Thymus (tissue), 11 donors: ENCODE results near the gene ADGRG1. TPM values are rescaled to one million over a fixed set of nuclear protein-coding genes. Genes with fewer than 3 reads are reported as not detected.
"Not testable (repeated sequence)": the region's sequence is repeated elsewhere in the genome, so short reads cannot be mapped to it uniquely, and the experiment has no call there.

Experiments
- DNase-seq, 9 donors: peaks; one replicate each; pipeline ENCODE4 v3.0.0-alpha.2; 2013; ENCODE audit warnings: low spot score in 9 of 9, low read depth in 6 of 9, missing footprints in 1 of 9
- H3K27ac ChIP-seq, 2 donors: one replicate each; pipeline ENCODE4 v1.5.1; 2013; ENCODE audit warnings: control low read depth in 1 of 2, low read depth in 1 of 2, low read length in 1 of 2, mild to moderate bottlenecking in 1 of 2, moderate library complexity in 1 of 2
- H3K27me3 ChIP-seq, 2 donors: one replicate each; pipeline ENCODE4 v1.5.1; 2013; ENCODE audit warnings: low read length in 1 of 2; ENCODE audit not compliant: control insufficient read depth in 2 of 2, insufficient read depth in 1 of 2
- H3K36me3 ChIP-seq, 2 donors: one replicate each; pipeline ENCODE4 v1.5.1; 2013; ENCODE audit warnings: low read length in 1 of 2, mild to moderate bottlenecking in 1 of 2, moderate library complexity in 1 of 2; ENCODE audit not compliant: control insufficient read depth in 2 of 2, insufficient read depth in 2 of 2
- H3K4me1 ChIP-seq, 2 donors: one replicate each; pipeline ENCODE4 v1.5.1; 2013; ENCODE audit warnings: low read length in 2 of 2; ENCODE audit not compliant: control insufficient read depth in 2 of 2, insufficient read depth in 2 of 2
- H3K4me3 ChIP-seq, 2 donors: one replicate each; pipeline ENCODE4 v1.5.1; 2013; ENCODE audit warnings: low read length in 2 of 2, control low read depth in 1 of 2, mild to moderate bottlenecking in 1 of 2
- H3K9me3 ChIP-seq, 2 donors: one replicate each; pipeline ENCODE4 v1.5.1; 2013; ENCODE audit warnings: low read length in 1 of 2, mild to moderate bottlenecking in 1 of 2; ENCODE audit not compliant: control insufficient read depth in 2 of 2, insufficient read depth in 1 of 2
- WGBS: extraction: QIAGEN DNeasy Blood & Tissue Kit; methylation state at CpG from one replicate; pipeline ENCODE4 v1.1.7; 2013; 5-methylcytosine and 5-hydroxymethylcytosine counted together
- polyA plus RNA-seq: library from polyadenylated mRNA; stranded (reverse); fragments of 200-250 nt; gene quantifications from one replicate; pipeline ENCODE4 v1.2.3, GENCODE V29; 2013
- total RNA-seq: library from RNA; stranded (reverse); fragments of 120-200 nt; gene quantifications from one replicate; pipeline ENCODE4 v1.2.4, GENCODE V29; 2013
- donor health status: healthy.

ADGRG1 gene
- total and polyA plus RNA-seq, 2 donors: 5.1 to 15.7 TPM

- Histone ChIP-seq H3K9me3 (peaks cover 0 to 4% of the 10 kb centered on the region in 2 donors), H3K27ac (peak overlapping the region; percentile 82 to 90), H3K4me1 (peaks cover 18 to 30% of the 10 kb centered on the region in 2 donors), H3K27me3 (no peaks in the 10 kb centered on the region), H3K36me3 (no peaks in the 10 kb centered on the region), H3K4me3 (no peak overlapping the region)
- WGBS: 5% methylated on average over 4 of the region's 4 CpGs
- DNase-seq: peak in 7 of 9 donors; percentile 58 to 92 (median 73)
Measured at GRCh38 chr16:57592591-57593003, 35.8 kb upstream of the ADGRG1 start.

- Histone ChIP-seq H3K36me3 (no peaks in the 10 kb centered on the region), H3K4me3 (no peak overlapping the region), H3K27ac (peak overlapping the region; percentile 82 to 90), H3K27me3 (no peaks in the 10 kb centered on the region), H3K4me1 (peaks cover 18 to 30% of the 10 kb centered on the region in 2 donors), H3K9me3 (peaks cover 0 to 4% of the 10 kb centered on the region in 2 donors)
- no peak for DNase-seq
- WGBS: 51% methylated on average over 3 of the region's 3 CpGs
Measured at GRCh38 chr16:57593021-57593420, 35.4 kb upstream of the ADGRG1 start.

- WGBS: 96% methylated on average over 1 of the region's 1 CpG
Measured at GRCh38 chr16:57593990-57594389, 34.4 kb upstream of the ADGRG1 start.

GRCh38 chr16:57594531-57595031, 33.8 kb upstream of the ADGRG1 start:
- no peak overlapping the region for H3K4me3 ChIP-seq
- DNase-seq: no peak
- peaks cover 0 to 4% of the 10 kb centered on the region in 2 donors for H3K9me3 ChIP-seq
- peaks cover 18 to 30% of the 10 kb centered on the region in 2 donors for H3K4me1 ChIP-seq
- WGBS: 98% methylated on average over 4 of the region's 4 CpGs
- H3K36me3 ChIP-seq: no peaks in the 10 kb centered on the region
- no peak overlapping the region for H3K27ac ChIP-seq
- H3K27me3 ChIP-seq: no peaks in the 10 kb centered on the region

More at GRCh38 chr16:57593990-57594389, 34.4 kb upstream of the ADGRG1 start:
- Histone ChIP-seq H3K36me3 (no peaks in the 10 kb centered on the region), H3K4me3 (no peak overlapping the region), H3K9me3 (peaks cover 0 to 4% of the 10 kb centered on the region in 2 donors), H3K4me1 (peaks cover 18 to 30% of the 10 kb centered on the region in 2 donors), H3K27ac (no peak overlapping the region), H3K27me3 (no peaks in the 10 kb centered on the region)
- no peak for DNase-seq

- not testable (repeated sequence) for H3K27me3 ChIP-seq, H3K9me3 ChIP-seq, H3K36me3 ChIP-seq, DNase-seq, H3K4me3 ChIP-seq, H3K27ac ChIP-seq
- WGBS: 98% methylated on average over 4 of the region's 4 CpGs
- H3K4me1 ChIP-seq: peaks cover 25 to 39% of the 10 kb centered on the region in 2 donors
Measured at GRCh38 chr16:57596234-57596633, 32.2 kb upstream of the ADGRG1 start.

GRCh38 chr16:57598437-57598836, 30.0 kb upstream of the ADGRG1 start:
- Histone ChIP-seq H3K27me3 (no peaks in the 10 kb centered on the region), H3K27ac (no peak overlapping the region), H3K4me3 (no peak overlapping the region), H3K9me3 (peaks cover 0 to 4% of the 10 kb centered on the region in 2 donors), H3K36me3 (no peaks in the 10 kb centered on the region), H3K4me1 (peaks cover 17 to 29% of the 10 kb centered on the region in 2 donors)
- no peak for DNase-seq

GRCh38 chr16:57600048-57600835, 28.2 kb upstream of the ADGRG1 start:
- peak in 3 of 9 donors; percentile 39 to 49 (median 45) for DNase-seq
- H3K9me3 ChIP-seq: peaks cover 0 to 4% of the 10 kb centered on the region in 2 donors
- H3K27me3 ChIP-seq: no peaks in the 10 kb centered on the region
- no peak overlapping the region for H3K27ac ChIP-seq
- no peak overlapping the region for H3K4me3 ChIP-seq
- H3K36me3 ChIP-seq: no peaks in the 10 kb centered on the region
- WGBS: 42% methylated on average over 12 of the region's 12 CpGs
- peaks cover 17 to 33% of the 10 kb centered on the region in 2 donors for H3K4me1 ChIP-seq

GRCh38 chr16:57600952-57601580, 27.4 kb upstream of the ADGRG1 start:
- WGBS: 75% methylated on average over 2 of the region's 2 CpGs
- Histone ChIP-seq H3K27ac (peak overlapping the region; percentile 6 to 59), H3K4me3 (no peak overlapping the region), H3K27me3 (no peaks in the 10 kb centered on the region), H3K4me1 (peaks cover 17 to 33% of the 10 kb centered on the region in 2 donors), H3K9me3 (no peaks in the 10 kb centered on the region), H3K36me3 (no peaks in the 10 kb centered on the region)
- DNase-seq: no peak
